ENCODE data around the gene CPNE7.

CPNE7 gene

GRCh38 chr16:89582614-89583196, 7.1 kb downstream of the CPNE7 start:
- peak overlapping the region; percentile 73 for H3K27ac ChIP-seq

DNA sequence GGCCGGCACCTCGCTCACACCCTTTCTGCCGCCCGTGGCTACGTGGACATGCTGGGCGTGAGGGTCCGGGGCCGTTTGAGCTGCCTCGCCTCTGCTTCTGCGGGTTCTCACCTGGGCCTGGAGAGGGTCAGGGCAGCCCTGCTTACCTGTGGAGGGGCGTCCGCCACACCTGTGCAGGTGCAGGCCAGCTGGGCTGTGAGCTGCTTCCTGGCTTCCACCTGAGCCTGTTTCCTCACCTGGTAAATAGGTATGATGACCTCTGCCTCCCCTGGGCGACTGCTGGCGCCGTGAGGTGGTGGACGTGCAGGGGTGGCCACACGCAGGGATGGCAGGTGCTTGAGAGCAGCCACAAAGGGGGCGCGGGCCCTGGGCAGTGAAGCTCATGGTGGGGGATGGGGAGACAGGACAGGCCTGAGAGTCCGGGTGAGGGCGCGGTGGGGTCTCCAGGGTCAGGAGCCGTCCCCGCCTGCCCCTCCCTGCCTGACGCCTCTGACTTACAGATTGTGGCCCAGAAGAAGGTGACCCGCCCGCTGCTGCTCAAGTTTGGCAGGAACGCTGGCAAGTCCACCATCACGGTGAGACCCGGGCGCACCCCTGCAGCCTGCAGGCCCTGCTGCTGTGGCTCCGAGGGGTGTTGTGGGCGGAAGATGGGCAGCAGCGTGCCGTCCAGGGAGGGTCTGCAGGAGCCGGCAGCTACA, 7.8 kb downstream of the CPNE7 start:
- TF ChIP-seq, protein P1, sequence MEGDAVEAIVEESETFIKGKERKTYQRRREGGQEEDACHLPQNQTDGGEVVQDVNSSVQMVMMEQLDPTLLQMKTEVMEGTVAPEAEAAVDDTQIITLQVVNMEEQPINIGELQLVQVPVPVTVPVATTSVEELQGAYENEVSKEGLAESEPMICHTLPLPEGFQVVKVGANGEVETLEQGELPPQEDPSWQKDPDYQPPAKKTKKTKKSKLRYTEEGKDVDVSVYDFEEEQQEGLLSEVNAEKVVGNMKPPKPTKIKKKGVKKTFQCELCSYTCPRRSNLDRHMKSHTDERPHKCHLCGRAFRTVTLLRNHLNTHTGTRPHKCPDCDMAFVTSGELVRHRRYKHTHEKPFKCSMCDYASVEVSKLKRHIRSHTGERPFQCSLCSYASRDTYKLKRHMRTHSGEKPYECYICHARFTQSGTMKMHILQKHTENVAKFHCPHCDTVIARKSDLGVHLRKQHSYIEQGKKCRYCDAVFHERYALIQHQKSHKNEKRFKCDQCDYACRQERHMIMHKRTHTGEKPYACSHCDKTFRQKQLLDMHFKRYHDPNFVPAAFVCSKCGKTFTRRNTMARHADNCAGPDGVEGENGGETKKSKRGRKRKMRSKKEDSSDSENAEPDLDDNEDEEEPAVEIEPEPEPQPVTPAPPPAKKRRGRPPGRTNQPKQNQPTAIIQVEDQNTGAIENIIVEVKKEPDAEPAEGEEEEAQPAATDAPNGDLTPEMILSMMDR (IDR thresholded peaks at IDR 0.05; ENCODE audit: low read depth, low read length, missing control alignments): no peak
- no peak for DNase-seq
- Histone ChIP-seq H3K27ac (no peak overlapping the region), H3K27me3 (replicated peaks) (no peaks in the 10 kb centered on the region), H3K4me3 (ENCODE audit: low read depth, low read length) (no peak overlapping the region), H3K36me3 (replicated peaks) (no peaks in the 10 kb centered on the region)
- in situ Hi-C loops (cut with HindIII; ENCODE audit: low pct_ligation_motif_present, low sequenced_read_pairs): no loop called here

More at GRCh38 chr16:89582614-89583196, 7.1 kb downstream of the CPNE7 start:
- H3K4me3 ChIP-seq (ENCODE audit: low read depth, low read length): no peak overlapping the region
- TF ChIP-seq, protein P1 (IDR thresholded peaks at IDR 0.05; ENCODE audit: low read depth, low read length, missing control alignments): no peak
- no peaks in the 10 kb centered on the region for H3K36me3 ChIP-seq (replicated peaks)
- no peaks in the 10 kb centered on the region for H3K27me3 ChIP-seq (replicated peaks)
- DNase-seq: no peak
- in situ Hi-C loops (cut with HindIII; ENCODE audit: low pct_ligation_motif_present, low sequenced_read_pairs): no loop called here

DNA sequence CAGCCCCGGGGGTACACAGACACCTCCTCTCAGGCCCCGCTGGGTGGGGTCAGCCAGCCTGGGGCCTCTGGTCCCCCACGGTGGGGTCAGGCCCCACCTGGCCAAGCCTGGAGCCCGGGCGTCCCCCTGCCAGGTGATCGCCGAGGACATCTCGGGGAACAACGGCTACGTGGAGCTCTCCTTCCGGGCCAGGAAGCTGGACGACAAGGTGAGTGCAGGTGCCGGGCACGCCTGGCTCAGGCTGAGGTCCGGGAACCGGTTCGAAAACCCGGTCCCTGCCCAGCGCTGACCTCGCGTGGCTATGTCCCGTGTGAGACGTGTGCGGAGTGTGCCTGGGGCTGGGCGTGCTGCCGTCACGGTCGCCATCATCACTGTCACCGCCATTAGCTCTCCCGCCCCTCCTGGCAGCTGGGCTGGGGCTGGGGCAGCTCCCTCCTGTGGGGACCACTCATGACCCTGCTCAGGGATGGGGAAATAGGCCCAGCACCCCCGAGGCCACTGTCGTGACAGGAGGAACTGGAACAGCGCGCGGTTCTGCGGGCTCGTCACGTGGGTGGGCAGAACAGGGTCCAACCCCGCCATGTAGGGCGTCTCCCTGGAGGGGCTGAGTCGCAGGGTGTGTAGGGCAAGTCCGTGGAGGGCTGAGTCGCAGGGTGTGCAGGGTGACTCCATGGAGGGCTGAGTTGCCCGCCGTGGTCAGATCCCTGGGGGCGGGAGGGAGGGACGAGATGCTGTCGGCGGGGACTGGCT, 8.5 kb downstream of the CPNE7 start:
- Histone ChIP-seq H3K27me3 (replicated peaks) (no peaks in the 10 kb centered on the region), H3K27ac (no peak overlapping the region), H3K36me3 (replicated peaks) (no peaks in the 10 kb centered on the region), H3K4me3 (ENCODE audit: low read depth, low read length) (no peak overlapping the region)
- in situ Hi-C loops (cut with HindIII; ENCODE audit: low pct_ligation_motif_present, low sequenced_read_pairs): no loop called here
- no peak for DNase-seq
- TF ChIP-seq, protein P1 (IDR thresholded peaks at IDR 0.05; ENCODE audit: low read depth, low read length, missing control alignments): no peak

DNA sequence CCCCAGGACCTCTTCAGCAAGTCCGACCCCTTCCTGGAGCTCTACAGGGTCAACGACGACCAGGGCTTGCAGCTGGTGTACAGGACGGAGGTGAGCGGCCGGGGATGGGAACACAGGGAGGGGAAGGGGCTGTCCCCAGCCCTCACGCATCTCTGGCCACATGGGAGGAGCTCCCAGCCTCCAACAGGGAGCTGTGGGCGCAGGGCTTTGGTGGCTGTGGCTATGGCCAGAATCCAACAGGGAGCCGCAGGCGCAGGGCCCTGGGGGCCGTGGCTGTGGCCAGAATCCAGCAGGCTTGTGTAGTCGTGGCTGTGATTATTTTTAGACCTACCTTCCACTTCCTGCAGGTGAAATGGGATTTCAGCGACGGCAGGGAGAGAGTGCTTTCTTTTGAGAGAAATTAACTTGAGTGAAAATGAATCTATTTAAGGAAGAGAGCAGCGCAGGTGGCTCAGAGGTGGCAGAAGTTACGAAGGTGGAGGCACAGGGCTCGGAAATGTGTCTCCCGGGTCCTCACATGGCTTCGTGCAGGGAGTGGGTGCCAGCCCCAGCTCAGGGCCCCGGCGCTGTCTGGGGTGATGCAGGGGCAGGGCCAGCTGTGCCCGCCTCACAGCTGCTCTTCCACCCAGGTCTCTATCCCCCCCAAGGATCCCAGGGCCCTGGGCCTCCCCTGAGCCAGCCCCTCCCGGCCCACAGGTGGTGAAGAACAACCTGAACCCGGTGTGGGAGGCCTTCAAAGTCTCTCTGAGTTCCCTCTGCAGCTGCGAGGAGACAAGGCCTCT, 9.4 kb downstream of the CPNE7 start:
- H3K36me3 ChIP-seq (replicated peaks): no peaks in the 10 kb centered on the region
- no peak for DNase-seq
- H3K4me3 ChIP-seq (ENCODE audit: low read depth, low read length): no peak overlapping the region
- H3K27ac ChIP-seq: no peak overlapping the region
- H3K27me3 ChIP-seq (replicated peaks): no peaks in the 10 kb centered on the region
- in situ Hi-C loops (cut with HindIII; ENCODE audit: low pct_ligation_motif_present, low sequenced_read_pairs): no loop called here
- TF ChIP-seq, protein P1 (IDR thresholded peaks at IDR 0.05; ENCODE audit: low read depth, low read length, missing control alignments): no peak

- Histone ChIP-seq H3K36me3 (replicated peaks) (no peaks in the 10 kb centered on the region), H3K4me3 (ENCODE audit: low read depth, low read length) (no peak overlapping the region), H3K27me3 (replicated peaks) (no peaks in the 10 kb centered on the region), H3K27ac (no peak overlapping the region)
- in situ Hi-C loops (cut with HindIII; ENCODE audit: low pct_ligation_motif_present, low sequenced_read_pairs): no loop called here
- TF ChIP-seq, protein P1 (IDR thresholded peaks at IDR 0.05; ENCODE audit: low read depth, low read length, missing control alignments): no peak
- DNase-seq: no peak
Measured at GRCh38 chr16:89586218-89586617, 10.7 kb downstream of the CPNE7 start.

Measured in brain microvascular endothelial cell (primary cell).